AG04450 (cell line): ENCODE measurements around the gene MYO5C. TPM values are rescaled to one million over a fixed set of nuclear protein-coding genes. Genes with fewer than 3 reads are reported as not detected.

Source experiments
- CTCF ChIA-PET: fragments of 300-600, 350-600 bp; formaldehyde crosslinking; extraction: SDS; loops from one replicate; lab custom pipeline; 2022; ENCODE audit warnings: antibody characterized with exemption, inconsistent platforms; lab: Charles Lee
- POLR2A ChIA-PET: fragments of 350-600 bp; formaldehyde crosslinking; extraction: SDS; loops from one replicate; lab custom pipeline; 2021; ENCODE audit warnings: antibody characterized with exemption, inconsistent platforms; lab: Yijun Ruan, JAX
- DNase-seq: peaks from one replicate; pipeline ENCODE4 v3.0.0-alpha.2; 2011; ENCODE audit warnings: low read depth, low spot score
- H3K27ac ChIP-seq: one replicate; pipeline ENCODE4 v1.5.1; 2012; ENCODE audit warnings: low read depth, low read length, control low read depth
- H3K27me3 ChIP-seq: one replicate; pipeline ENCODE4 v1.6.0; 2012; ENCODE audit warnings: low read length; ENCODE audit not compliant: control insufficient read depth, insufficient read depth
- H3K4me3 ChIP-seq: 2 replicates; pipeline ENCODE4 v1.5.1; 2011; ENCODE audit warnings: mild to moderate bottlenecking, low read depth, low read length, control low read depth
- H3K9me3 ChIP-seq: 2 replicates; pipeline ENCODE4 v1.5.1; 2012; ENCODE audit warnings: low read length; ENCODE audit not compliant: control insufficient read depth, insufficient read depth
- polyA plus RNA-seq: library from polyadenylated mRNA; depleted of rRNA; stranded (reverse); fragments of >200 nt; gene quantifications from 2 replicates; pipeline ENCODE4 v1.2.3, GENCODE V29; 2011
- TF ChIP-seq, protein P1 (sequence below): IDR thresholded peaks from 2 replicates; pipeline ENCODE4 v1.5.1; 2011; ENCODE audit warnings: low read depth, low read length, control low read depth, inconsistent platforms

Gene MYO5C
- polyA plus RNA-seq, 1 experiment = 0.24 TPM

GRCh38 chr15:52261026-52261425, 34.6 kb downstream of the MYO5C start:
- DNase-seq = no peak
- CTCF ChIA-PET = interaction anchor here (1.2 to 1.5 kb wide), 4 partner anchors 9 to 475 kb away, joined by 3 to 6 read pairs (median 4); no protein-coding TSS in a partner anchor
- H3K9me3 ChIP-seq = no peaks in the 10 kb centered on the region; the same call in 1 of the 2 replicates
- no peak overlapping the region for H3K4me3 ChIP-seq
- POLR2A ChIA-PET = no interaction called here
- TF ChIP-seq, protein P1, sequence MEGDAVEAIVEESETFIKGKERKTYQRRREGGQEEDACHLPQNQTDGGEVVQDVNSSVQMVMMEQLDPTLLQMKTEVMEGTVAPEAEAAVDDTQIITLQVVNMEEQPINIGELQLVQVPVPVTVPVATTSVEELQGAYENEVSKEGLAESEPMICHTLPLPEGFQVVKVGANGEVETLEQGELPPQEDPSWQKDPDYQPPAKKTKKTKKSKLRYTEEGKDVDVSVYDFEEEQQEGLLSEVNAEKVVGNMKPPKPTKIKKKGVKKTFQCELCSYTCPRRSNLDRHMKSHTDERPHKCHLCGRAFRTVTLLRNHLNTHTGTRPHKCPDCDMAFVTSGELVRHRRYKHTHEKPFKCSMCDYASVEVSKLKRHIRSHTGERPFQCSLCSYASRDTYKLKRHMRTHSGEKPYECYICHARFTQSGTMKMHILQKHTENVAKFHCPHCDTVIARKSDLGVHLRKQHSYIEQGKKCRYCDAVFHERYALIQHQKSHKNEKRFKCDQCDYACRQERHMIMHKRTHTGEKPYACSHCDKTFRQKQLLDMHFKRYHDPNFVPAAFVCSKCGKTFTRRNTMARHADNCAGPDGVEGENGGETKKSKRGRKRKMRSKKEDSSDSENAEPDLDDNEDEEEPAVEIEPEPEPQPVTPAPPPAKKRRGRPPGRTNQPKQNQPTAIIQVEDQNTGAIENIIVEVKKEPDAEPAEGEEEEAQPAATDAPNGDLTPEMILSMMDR = no peak
- H3K27ac ChIP-seq = no peak overlapping the region
- no peaks in the 10 kb centered on the region for H3K27me3 ChIP-seq

GRCh38 chr15:52259503-52259902, 36.1 kb downstream of the MYO5C start:
- no peak overlapping the region for H3K4me3 ChIP-seq
- no peaks in the 10 kb centered on the region; the same call in 1 of the 2 replicates for H3K9me3 ChIP-seq
- POLR2A ChIA-PET = no interaction called here
- no peaks in the 10 kb centered on the region for H3K27me3 ChIP-seq
- H3K27ac ChIP-seq = no peak overlapping the region
- no peak for DNase-seq
- TF ChIP-seq, protein P1 = no peak
- CTCF ChIA-PET = interaction anchor here (0.7 to 1.8 kb wide), 2 partner anchors 340 to 476 kb away, joined by 3 to 6 read pairs; no protein-coding TSS in a partner anchor

GRCh38 chr15:52258461-52258860, 37.1 kb downstream of the MYO5C start:
- ChIA-PET CTCF (interaction anchor here (1.8 kb wide), 1 partner anchor 477 kb away, joined by 6 read pairs; no protein-coding TSS in a partner anchor), POLR2A (no interaction called here)
- Histone ChIP-seq H3K9me3 (no peaks in the 10 kb centered on the region; the same call in 1 of the 2 replicates), H3K27me3 (no peaks in the 10 kb centered on the region), H3K27ac (no peak overlapping the region), H3K4me3 (no peak overlapping the region)
- TF ChIP-seq, protein P1 = no peak
- DNase-seq = no peak

- TF ChIP-seq, protein P1 = no peak
- Histone ChIP-seq H3K27me3 (no peaks in the 10 kb centered on the region), H3K27ac (no peak overlapping the region), H3K9me3 (no peaks in the 10 kb centered on the region; the same call in 1 of the 2 replicates), H3K4me3 (no peak overlapping the region)
- no peak for DNase-seq
- ChIA-PET POLR2A (no interaction called here), CTCF (interaction anchor here (0.5 to 2.2 kb wide), 7 partner anchors 22 to 478 kb away, joined by 3 to 34 read pairs (median 5); no protein-coding TSS in a partner anchor)
Measured at GRCh38 chr15:52257734-52258062, 37.9 kb downstream of the MYO5C start.

GRCh38 chr15:52256930-52257733, 38.5 kb downstream of the MYO5C start:
- CTCF ChIA-PET = interaction anchor here (0.5 to 2.2 kb wide), 54 partner anchors 12 to 1461 kb away, joined by 3 to 34 read pairs (median 4); no protein-coding TSS in a partner anchor
- POLR2A ChIA-PET = no interaction called here
- peak overlapping the region; percentile 21 for H3K27ac ChIP-seq
- no peaks in the 10 kb centered on the region; the same call in 1 of the 2 replicates for H3K9me3 ChIP-seq
- TF ChIP-seq, protein P1 = no peak
- no peaks in the 10 kb centered on the region for H3K27me3 ChIP-seq
- no peak for DNase-seq
- H3K4me3 ChIP-seq = no peak overlapping the region
